Erythroblast (primary cell): ENCODE results near the gene CCNC.

Experiments used
- DNase-seq, 2 experiments: peaks; one replicate each; lab custom pipeline; 2025; lab: John Stamatoyannopoulos, UW
- GATA1 ChIP-seq: IDR thresholded peaks from 2 replicates; pipeline ENCODE4 v1.6.1; 2011; ENCODE audit warnings: low read depth, mild to moderate bottlenecking, control low read depth, low read length, moderate library complexity
- POLR2A ChIP-seq: IDR thresholded peaks from 2 replicates; pipeline ENCODE4 v1.6.1; 2011; ENCODE audit warnings: mild to moderate bottlenecking, low read length

Gene CCNC

GRCh38 chr6:99590728-99591672, 22.5 kb upstream of the CCNC start:
- TF ChIP-seq GATA1 (no peak), POLR2A (no peak)
- no peak for DNase-seq

DNA sequence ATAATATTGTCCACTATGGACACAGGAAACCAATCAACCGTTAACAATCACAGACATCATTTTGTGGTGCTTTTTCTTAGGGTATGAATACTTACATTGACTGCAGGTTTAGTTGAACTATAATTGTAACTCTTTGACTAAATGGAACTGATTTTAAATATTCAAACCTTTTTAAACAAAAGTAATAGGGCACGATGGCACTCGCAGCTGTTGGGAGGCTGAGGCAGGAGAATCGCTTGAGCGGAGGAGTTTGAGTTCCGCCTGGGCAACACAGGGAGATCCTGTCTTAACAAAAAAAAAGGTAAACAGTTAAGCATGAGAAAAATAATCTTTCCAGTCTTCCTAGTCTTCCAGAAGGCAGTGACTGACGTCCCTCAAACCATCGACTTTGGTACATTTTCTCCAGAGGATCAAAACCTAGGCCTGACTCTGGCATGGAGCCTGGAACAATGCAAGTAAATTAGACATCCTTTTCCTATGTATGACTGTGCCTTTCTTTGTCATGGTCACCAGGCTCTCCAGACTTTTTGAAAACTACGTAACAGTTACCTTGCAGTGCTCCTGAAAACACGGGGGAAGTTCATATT, 21.5 kb upstream of the CCNC start:
- TF ChIP-seq POLR2A (no peak), GATA1 (no peak)
- DNase-seq = no peak

DNA sequence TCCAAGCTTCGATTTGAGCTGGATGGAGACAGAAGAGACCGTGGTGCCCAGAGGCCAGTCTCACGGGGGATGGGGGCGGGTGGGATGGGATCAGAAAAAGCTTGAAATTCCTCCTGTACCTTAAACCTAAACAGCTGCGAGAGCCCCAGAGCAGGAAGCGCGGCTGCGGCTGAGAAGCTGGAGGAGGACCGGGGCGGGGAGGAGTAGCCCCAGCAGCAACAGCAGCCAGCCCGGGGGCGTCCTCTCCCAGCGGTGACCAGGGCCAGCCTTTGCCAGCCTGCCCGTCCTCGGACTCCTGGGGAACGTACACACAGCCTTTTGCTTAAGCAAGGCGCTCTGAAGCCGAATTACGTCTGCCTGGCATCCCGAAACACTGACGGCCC, 20.8 kb upstream of the CCNC start:
- TF ChIP-seq GATA1 (no peak), POLR2A (no peak)
- DNase-seq = no peak

GRCh38 chr6:99588618-99589289, 20.3 kb upstream of the CCNC start:
- TF ChIP-seq GATA1 (no peak), POLR2A (no peak)
- peak; percentile 60 to 65 for DNase-seq

DNA sequence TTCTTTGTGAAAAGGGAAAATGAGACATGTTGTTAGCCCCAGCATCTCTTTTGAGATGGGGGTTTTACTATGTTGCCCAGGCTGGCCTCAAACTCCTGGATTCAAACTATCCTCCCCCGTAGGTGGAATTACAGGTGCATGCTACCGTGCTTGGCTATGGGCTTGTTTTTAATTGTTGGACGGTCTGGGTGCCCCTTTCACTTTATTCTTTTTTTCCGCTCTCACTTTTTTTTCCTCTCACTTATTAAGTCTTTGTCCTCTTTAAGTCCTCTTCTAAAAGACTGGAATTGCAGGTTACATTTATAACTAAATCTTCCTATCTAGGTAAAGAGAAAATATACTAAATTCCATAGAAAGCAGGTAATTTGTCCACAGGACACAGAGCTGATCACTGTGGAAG, 19.3 kb upstream of the CCNC start:
- TF ChIP-seq GATA1 (no peak), POLR2A (no peak)
- DNase-seq = no peak

GRCh38 chr6:99579781-99580180, 11.3 kb upstream of the CCNC start:
- TF ChIP-seq GATA1 = no peak
- no peak for TF ChIP-seq POLR2A
- DNase-seq = no peak

- TF ChIP-seq POLR2A (no peak), GATA1 (no peak)
- no peak for DNase-seq
These were observed 7.2 kb upstream of the CCNC start for GRCh38 chr6:99575544-99576227.

- DNase-seq = no peak
- TF ChIP-seq POLR2A = no peak
These were observed 5.6 kb upstream of the CCNC start for GRCh38 chr6:99573980-99574617.

GRCh38 chr6:99563056-99563723, 5.3 kb downstream of the CCNC start:
- no peak for DNase-seq

GRCh38 chr6:99560668-99561067, 7.8 kb downstream of the CCNC start:
- DNase-seq = peak; percentile 17 to 44
- TF ChIP-seq POLR2A (no peak), GATA1 (no peak)

More at GRCh38 chr6:99563056-99563723, 5.3 kb downstream of the CCNC start:
- TF ChIP-seq GATA1 (no peak), POLR2A (no peak)

- DNase-seq = no peak
- no peak for TF ChIP-seq GATA1
These were observed 9.4 kb downstream of the CCNC start for GRCh38 chr6:99559057-99559456.

DNA sequence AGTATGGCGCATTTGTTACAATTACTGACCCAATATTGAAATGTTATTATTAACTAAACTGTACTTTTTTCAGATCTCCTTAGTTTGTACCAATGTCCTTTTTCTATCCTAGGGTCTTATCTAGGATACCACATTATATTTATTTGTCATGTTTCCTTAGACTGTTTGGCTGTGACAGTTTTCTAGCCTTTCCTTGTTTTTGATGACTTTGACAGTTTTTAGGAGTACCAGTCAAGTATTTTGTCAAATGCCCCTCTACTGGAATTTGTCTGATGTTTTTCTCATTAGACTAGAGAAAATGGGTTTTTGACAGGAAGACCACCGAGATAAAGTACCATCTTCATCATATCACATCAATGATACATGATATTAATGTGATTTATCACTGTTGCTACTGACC, 14.6 kb downstream of the CCNC start:
- TF ChIP-seq GATA1 (no peak), POLR2A (no peak)

DNA sequence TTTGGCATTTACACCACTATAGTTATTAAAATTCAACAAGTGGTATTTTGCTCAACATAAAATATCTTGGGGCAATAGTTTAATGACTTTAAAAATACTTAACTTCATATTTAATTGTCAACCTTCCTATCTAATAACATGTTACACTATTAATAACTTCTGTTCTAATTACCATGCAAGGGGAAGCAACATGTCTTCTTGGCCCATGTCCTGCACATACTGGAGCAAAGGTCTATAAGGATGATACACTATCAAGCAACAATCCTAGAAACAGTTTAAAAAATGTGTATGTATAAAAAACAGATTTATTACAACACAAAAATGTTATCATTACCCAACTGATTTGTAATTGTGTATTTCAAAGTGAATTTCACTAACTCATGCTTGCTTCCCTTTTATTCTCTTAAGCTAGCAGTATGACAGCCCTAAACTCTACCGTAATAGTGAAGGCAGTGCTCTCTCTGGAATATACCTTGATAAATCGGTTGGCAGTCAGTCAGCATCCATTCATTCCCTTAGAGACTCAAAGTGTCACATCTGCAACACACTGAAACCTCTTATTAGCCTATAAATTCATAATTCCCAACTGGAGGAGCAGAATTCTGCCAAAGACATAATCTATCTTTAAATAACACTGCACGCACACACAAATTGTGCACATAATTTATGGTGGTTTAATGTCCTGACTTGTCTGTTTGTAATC, 18.3 kb downstream of the CCNC start:
- no peak for DNase-seq
- no peak for TF ChIP-seq POLR2A
- no peak for TF ChIP-seq GATA1

More for the DNA sequence above, 14.6 kb downstream of the CCNC start:
- no peak for DNase-seq
